ENCODE measurements around the gene MRPS33. TPM values are rescaled to one million over a fixed set of nuclear protein-coding genes. Genes with fewer than 3 reads are reported as not detected.

Gene MRPS33
- total and polyA plus RNA-seq, 2 donors (not counting 3 experiments of a cell fraction or from before 2014, with no cell fraction given), result 13.5 to 34.1 TPM

DNA sequence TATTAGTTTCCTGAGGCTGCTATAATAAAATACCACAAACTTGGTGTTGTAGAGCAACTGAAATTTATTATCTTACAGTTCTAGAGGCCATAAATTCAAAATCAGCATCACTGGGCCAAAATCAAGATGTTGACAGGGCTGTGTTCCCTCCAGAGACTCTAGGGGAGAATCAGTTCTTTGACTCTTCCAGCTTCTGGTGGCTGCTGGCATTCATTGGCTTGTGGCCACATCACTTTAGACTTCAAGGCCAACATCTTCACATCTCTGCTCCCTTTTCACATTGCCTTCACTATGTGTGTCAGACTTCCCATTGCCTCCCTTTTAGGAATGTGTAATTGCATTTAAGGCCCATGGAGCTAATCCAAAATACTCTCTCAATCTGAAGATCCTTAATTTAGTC lies 1.6 kb upstream of the MRPS33 start:
- Histone ChIP-seq H3K36me3 (ENCODE audit: control insufficient read depth in 2 of 2, extremely low read depth in 1 of 2, insufficient read depth in 2 of 2, low read length in 2 of 2) (no peaks in the 10 kb centered on the region), H3K9me3 (replicated peaks; ENCODE audit: control insufficient read depth, insufficient read depth, low read length) (no peaks in the 10 kb centered on the region), H4K20me1 (replicated peaks; ENCODE audit: control insufficient read depth, extremely low read depth, insufficient read depth, low read length) (no peaks in the 10 kb centered on the region), H3K9me1 (replicated peaks; ENCODE audit: control insufficient read depth, extremely low read depth, insufficient read depth, low read length) (no peaks in the 10 kb centered on the region), H3K79me2 (ENCODE audit: control insufficient read depth, insufficient read depth, low read length) (no peaks in the 10 kb centered on the region), H3K4me1 (ENCODE audit: control insufficient read depth, extremely low read depth, insufficient read depth, low read length) (peaks cover 6% of the 10 kb centered on the region), H3K9ac (replicated peaks; ENCODE audit: extremely low read depth, insufficient read depth, low read length) (no peak overlapping the region), H2AFZ (ENCODE audit: low read depth, low read length) (no peak overlapping the region), H3K27me3 (ENCODE audit: control insufficient read depth in 2 of 2, insufficient read depth in 2 of 2, low read length in 2 of 2) (peaks cover 2% of the 10 kb centered on the region in 2 experiments), H3K4me3 (replicated peaks in 1 of 3; ENCODE audit: insufficient read depth in 1 of 3, low read depth in 1 of 3, low read length in 3 of 3) (no peak overlapping the region), H3K27ac (ENCODE audit: insufficient read depth, low read depth, low read length) (no peak overlapping the region), H3K4me2 (ENCODE audit: insufficient read depth, low read length) (no peak overlapping the region)
- TF ChIP-seq JUN (IDR thresholded peaks at IDR 0.05; ENCODE audit: borderline replicate concordance, insufficient read depth, insufficient read length, low read depth) (no peak), GATA2 (IDR thresholded peaks at IDR 0.05; ENCODE audit: insufficient read depth, insufficient read length, low read depth, low read length) (no peak), EZH2 (IDR thresholded peaks at IDR 0.05; ENCODE audit: borderline replicate concordance, low read depth, low read length, severe bottlenecking) (no peak), POLR2A (IDR thresholded peaks at IDR 0.05; ENCODE audit: low read depth, low read length) (no peak), POLR2AphosphoS5 (IDR thresholded peaks at IDR 0.05; ENCODE audit: insufficient read depth, low read depth, low read length) (no peak), MYC (IDR thresholded peaks at IDR 0.05; ENCODE audit: low read depth, low read length) (no peak), FOS (IDR thresholded peaks at IDR 0.05; ENCODE audit: borderline replicate concordance, insufficient read depth, low read length) (no peak)
- TF ChIP-seq, protein P1, sequence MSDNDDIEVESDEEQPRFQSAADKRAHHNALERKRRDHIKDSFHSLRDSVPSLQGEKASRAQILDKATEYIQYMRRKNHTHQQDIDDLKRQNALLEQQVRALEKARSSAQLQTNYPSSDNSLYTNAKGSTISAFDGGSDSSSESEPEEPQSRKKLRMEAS (IDR thresholded peaks at IDR 0.05; ENCODE audit: insufficient read depth, insufficient read length), result no peak
- TF ChIP-seq, protein P2, sequence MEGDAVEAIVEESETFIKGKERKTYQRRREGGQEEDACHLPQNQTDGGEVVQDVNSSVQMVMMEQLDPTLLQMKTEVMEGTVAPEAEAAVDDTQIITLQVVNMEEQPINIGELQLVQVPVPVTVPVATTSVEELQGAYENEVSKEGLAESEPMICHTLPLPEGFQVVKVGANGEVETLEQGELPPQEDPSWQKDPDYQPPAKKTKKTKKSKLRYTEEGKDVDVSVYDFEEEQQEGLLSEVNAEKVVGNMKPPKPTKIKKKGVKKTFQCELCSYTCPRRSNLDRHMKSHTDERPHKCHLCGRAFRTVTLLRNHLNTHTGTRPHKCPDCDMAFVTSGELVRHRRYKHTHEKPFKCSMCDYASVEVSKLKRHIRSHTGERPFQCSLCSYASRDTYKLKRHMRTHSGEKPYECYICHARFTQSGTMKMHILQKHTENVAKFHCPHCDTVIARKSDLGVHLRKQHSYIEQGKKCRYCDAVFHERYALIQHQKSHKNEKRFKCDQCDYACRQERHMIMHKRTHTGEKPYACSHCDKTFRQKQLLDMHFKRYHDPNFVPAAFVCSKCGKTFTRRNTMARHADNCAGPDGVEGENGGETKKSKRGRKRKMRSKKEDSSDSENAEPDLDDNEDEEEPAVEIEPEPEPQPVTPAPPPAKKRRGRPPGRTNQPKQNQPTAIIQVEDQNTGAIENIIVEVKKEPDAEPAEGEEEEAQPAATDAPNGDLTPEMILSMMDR (IDR thresholded peaks at IDR 0.05; ENCODE audit: extremely low read depth in 1 of 2, insufficient read depth in 1 of 2, low read depth in 1 of 2, low read length in 2 of 2), result no peak
- BruUV-seq (replicated peaks), result no TSS peak
- dilution Hi-C loops (cut with MboI; ENCODE audit: extremely low pct_ligation_motif_present, low sequenced_read_pairs), result no loop called here
- intact Hi-C loops (cut with micrococcal nuclease), result loop anchor here (5.0 to 10.0 kb wide), 2 partner anchors 672 to 771 kb away; no protein-coding TSS in a partner anchor
- CTCF ChIA-PET, result interaction anchor here (1.1 kb wide), 1 partner anchor 517 kb away, joined by 6 read pairs; no protein-coding TSS in a partner anchor
- no peak for FAIRE-seq
- POLR2A ChIA-PET, result no interaction called here
- no peak for DNase-seq (ENCODE audit: low read depth, low spot score)

Data from endothelial cell of umbilical vein (primary cell).